SK-N-SH treated with all-trans-retinoic acid at 6 μM for 48 hours (cell line): Measurements from ENCODE around the gene GPX2.

Source experiments
- CREB5 ChIP-seq: fragments of 250-450 bp; sonication (Bioruptor Pico); IDR thresholded peaks from 2 replicates; pipeline ENCODE4 v1.5.1; 2020; ENCODE audit warnings: low read depth, mild to moderate bottlenecking, moderate library complexity
- CSDC2 ChIP-seq: fragments of 250-450 bp; sonication (Bioruptor Pico); IDR thresholded peaks from 2 replicates; pipeline ENCODE4 v1.5.0; 2020; ENCODE audit warnings: mild to moderate bottlenecking, moderate library complexity
- PATZ1 ChIP-seq: fragments of 250-450 bp; sonication (Bioruptor Pico); IDR thresholded peaks from 2 replicates; pipeline ENCODE4 v1.8.0; 2020; ENCODE audit warnings: mild to moderate bottlenecking, moderate library complexity, borderline replicate concordance
- ZFP3 ChIP-seq: fragments of 250-450 bp; sonication (Bioruptor Pico); IDR thresholded peaks from 2 replicates; pipeline ENCODE4 v1.5.0; 2020; ENCODE audit warnings: mild to moderate bottlenecking, moderate library complexity
- ZNF565 ChIP-seq: fragments of 450-650 bp; formaldehyde crosslinking; conservative IDR thresholded peaks from 2 replicates; pipeline ENCODE4 v1.5.0; 2020; ENCODE audit warnings: low read depth, mild to moderate bottlenecking, moderate library complexity
- TF ChIP-seq, protein P1 (sequence below): fragments of 250-450 bp; sonication (Bioruptor Pico); IDR thresholded peaks from 2 replicates; pipeline ENCODE4 v1.5.1; 2021; ENCODE audit warnings: mild to moderate bottlenecking, moderate library complexity
- TF ChIP-seq, protein P2 (sequence below): fragments of 250-450 bp; sonication (Bioruptor Pico); IDR thresholded peaks from 2 replicates; pipeline ENCODE4 v1.8.0; 2021; ENCODE audit warnings: low read depth, mild to moderate bottlenecking, moderate library complexity, borderline replicate concordance
- TF ChIP-seq, protein P3 (sequence below): fragments of 250-450 bp; sonication (Bioruptor Pico); IDR thresholded peaks from 2 replicates; pipeline ENCODE4 v1.5.0; 2020; ENCODE audit warnings: mild to moderate bottlenecking, moderate library complexity

GRCh38 chr14:64910847-64911495, 31.6 kb downstream of the GPX2 start:
- TF ChIP-seq, protein P1, sequence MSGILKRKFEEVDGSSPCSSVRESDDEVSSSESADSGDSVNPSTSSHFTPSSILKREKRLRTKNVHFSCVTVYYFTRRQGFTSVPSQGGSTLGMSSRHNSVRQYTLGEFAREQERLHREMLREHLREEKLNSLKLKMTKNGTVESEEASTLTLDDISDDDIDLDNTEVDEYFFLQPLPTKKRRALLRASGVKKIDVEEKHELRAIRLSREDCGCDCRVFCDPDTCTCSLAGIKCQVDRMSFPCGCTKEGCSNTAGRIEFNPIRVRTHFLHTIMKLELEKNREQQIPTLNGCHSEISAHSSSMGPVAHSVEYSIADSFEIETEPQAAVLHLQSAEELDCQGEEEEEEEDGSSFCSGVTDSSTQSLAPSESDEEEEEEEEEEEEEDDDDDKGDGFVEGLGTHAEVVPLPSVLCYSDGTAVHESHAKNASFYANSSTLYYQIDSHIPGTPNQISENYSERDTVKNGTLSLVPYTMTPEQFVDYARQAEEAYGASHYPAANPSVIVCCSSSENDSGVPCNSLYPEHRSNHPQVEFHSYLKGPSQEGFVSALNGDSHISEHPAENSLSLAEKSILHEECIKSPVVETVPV (CRISPR knock-in tag) = no peak
- no peak for TF ChIP-seq PATZ1 (CRISPR knock-in tag)
- TF ChIP-seq, protein P2, sequence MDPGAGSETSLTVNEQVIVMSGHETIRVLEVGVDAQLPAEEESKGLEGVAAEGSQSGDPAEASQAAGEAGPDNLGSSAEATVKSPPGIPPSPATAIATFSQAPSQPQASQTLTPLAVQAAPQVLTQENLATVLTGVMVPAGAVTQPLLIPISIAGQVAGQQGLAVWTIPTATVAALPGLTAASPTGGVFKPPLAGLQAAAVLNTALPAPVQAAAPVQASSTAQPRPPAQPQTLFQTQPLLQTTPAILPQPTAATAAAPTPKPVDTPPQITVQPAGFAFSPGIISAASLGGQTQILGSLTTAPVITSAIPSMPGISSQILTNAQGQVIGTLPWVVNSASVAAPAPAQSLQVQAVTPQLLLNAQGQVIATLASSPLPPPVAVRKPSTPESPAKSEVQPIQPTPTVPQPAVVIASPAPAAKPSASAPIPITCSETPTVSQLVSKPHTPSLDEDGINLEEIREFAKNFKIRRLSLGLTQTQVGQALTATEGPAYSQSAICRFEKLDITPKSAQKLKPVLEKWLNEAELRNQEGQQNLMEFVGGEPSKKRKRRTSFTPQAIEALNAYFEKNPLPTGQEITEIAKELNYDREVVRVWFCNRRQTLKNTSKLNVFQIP (CRISPR knock-in tag) = no peak
- no peak for TF ChIP-seq ZNF565 (CRISPR knock-in tag)
- TF ChIP-seq ZFP3 = no peak
- TF ChIP-seq, protein P3, sequence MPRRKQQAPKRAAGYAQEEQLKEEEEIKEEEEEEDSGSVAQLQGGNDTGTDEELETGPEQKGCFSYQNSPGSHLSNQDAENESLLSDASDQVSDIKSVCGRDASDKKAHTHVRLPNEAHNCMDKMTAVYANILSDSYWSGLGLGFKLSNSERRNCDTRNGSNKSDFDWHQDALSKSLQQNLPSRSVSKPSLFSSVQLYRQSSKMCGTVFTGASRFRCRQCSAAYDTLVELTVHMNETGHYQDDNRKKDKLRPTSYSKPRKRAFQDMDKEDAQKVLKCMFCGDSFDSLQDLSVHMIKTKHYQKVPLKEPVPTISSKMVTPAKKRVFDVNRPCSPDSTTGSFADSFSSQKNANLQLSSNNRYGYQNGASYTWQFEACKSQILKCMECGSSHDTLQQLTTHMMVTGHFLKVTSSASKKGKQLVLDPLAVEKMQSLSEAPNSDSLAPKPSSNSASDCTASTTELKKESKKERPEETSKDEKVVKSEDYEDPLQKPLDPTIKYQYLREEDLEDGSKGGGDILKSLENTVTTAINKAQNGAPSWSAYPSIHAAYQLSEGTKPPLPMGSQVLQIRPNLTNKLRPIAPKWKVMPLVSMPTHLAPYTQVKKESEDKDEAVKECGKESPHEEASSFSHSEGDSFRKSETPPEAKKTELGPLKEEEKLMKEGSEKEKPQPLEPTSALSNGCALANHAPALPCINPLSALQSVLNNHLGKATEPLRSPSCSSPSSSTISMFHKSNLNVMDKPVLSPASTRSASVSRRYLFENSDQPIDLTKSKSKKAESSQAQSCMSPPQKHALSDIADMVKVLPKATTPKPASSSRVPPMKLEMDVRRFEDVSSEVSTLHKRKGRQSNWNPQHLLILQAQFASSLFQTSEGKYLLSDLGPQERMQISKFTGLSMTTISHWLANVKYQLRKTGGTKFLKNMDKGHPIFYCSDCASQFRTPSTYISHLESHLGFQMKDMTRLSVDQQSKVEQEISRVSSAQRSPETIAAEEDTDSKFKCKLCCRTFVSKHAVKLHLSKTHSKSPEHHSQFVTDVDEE = no peak
- no peak for TF ChIP-seq CREB5 (CRISPR knock-in tag)
- TF ChIP-seq CSDC2 = no peak
